WTC11 (cell line): ENCODE data around the gene IFITM10. TPM values are rescaled to one million over a fixed set of nuclear protein-coding genes. Genes with fewer than 3 reads are reported as not detected.

ENCODE experiments used
- ATAC-seq: fragments of 200-7000 bp; cut with Tn5 transposase; 2 replicates; pipeline ENCODE4 v1.10.0; 2021; ENCODE audit warnings: mild to moderate bottlenecking, moderate library complexity
- CTCF ChIA-PET: fragments of 300-600 bp; sonication (Branson Sonifier 250); formaldehyde crosslinking; loops from one replicate; lab custom pipeline; 2021; ENCODE audit warnings: antibody characterized with exemption; lab: Charles Lee
- POLR2A ChIA-PET: fragments of 350-600 bp; sonication (Branson Sonifier 250); formaldehyde crosslinking; loops from one replicate; lab custom pipeline; 2021; ENCODE audit warnings: antibody characterized with exemption; lab: Charles Lee
- DNase-seq: peaks from one replicate; pipeline ENCODE4 v3.0.0; 2021; ENCODE audit warnings: low spot score
- H3K27ac Mint-ChIP-seq: 2 replicates; pipeline ENCODE4 v1.8.0; 2021; ENCODE audit warnings: mixed read lengths
- H3K27me3 Mint-ChIP-seq: 2 replicates; pipeline ENCODE4 v1.8.0; 2021; ENCODE audit warnings: low read depth, mild to moderate bottlenecking, moderate library complexity, mixed read lengths
- H3K36me3 Mint-ChIP-seq: 2 replicates; pipeline ENCODE4 v1.8.0; 2021; ENCODE audit warnings: mixed read lengths
- H3K4me1 Mint-ChIP-seq: 2 replicates; pipeline ENCODE4 v1.8.0; 2022; ENCODE audit warnings: mixed read lengths
- H3K4me3 Mint-ChIP-seq: 2 replicates; pipeline ENCODE4 v1.8.0; 2021; ENCODE audit warnings: mild to moderate bottlenecking, moderate library complexity, mixed read lengths
- H3K9me3 Mint-ChIP-seq: 2 replicates; pipeline ENCODE4 v1.8.0; 2021; ENCODE audit warnings: mixed read lengths
- FOXP4 ChIP-seq: sonication (generic); formaldehyde crosslinking; IDR thresholded peaks from 2 replicates; pipeline ENCODE4 v1.8.0; 2022; ENCODE audit warnings: mild to moderate bottlenecking, missing genetic modification reagents
- RELA ChIP-seq: sonication (generic); formaldehyde crosslinking; IDR thresholded peaks from 2 replicates; pipeline ENCODE4 v1.8.1; 2022; ENCODE audit warnings: missing genetic modification reagents, mild to moderate bottlenecking, borderline replicate concordance
- ZNF219 ChIP-seq: sonication (generic); formaldehyde crosslinking; IDR thresholded peaks from 2 replicates; pipeline ENCODE4 v1.8.0; 2023; ENCODE audit warnings: missing genetic modification reagents, mild to moderate bottlenecking, borderline replicate concordance
- ZNF281 ChIP-seq: sonication (generic); formaldehyde crosslinking; IDR thresholded peaks from 2 replicates; pipeline ENCODE4 v1.8.0; 2023; ENCODE audit warnings: mild to moderate bottlenecking, missing genetic modification reagents
- ZNF671 ChIP-seq: fragments of 250-450 bp; sonication (Bioruptor Pico); IDR thresholded peaks from 2 replicates; pipeline ENCODE4 v1.8.0; 2021; ENCODE audit warnings: mild to moderate bottlenecking
- total RNA-seq: library from RNA; stranded (reverse); gene quantifications from 3 replicates; pipeline ENCODE4 v1.2.3, GENCODE V29; 2021
- TF ChIP-seq, protein P1 (sequence below): sonication (generic); formaldehyde crosslinking; IDR thresholded peaks from 2 replicates; pipeline ENCODE4 v1.8.1; 2023; ENCODE audit warnings: mild to moderate bottlenecking, moderate library complexity, missing genetic modification reagents
- TF ChIP-seq, protein P2 (sequence below): fragments of 250-450 bp; sonication (Bioruptor Pico); IDR thresholded peaks from 2 replicates; pipeline ENCODE4 v1.9.0; 2021; ENCODE audit warnings: mild to moderate bottlenecking
- TF ChIP-seq, protein P3 (sequence below): sonication (generic); formaldehyde crosslinking; IDR thresholded peaks from 2 replicates; pipeline ENCODE4 v1.8.1; 2022; ENCODE audit warnings: mild to moderate bottlenecking, moderate library complexity, missing genetic modification reagents
- TF ChIP-seq, protein P4 (sequence below): sonication (generic); formaldehyde crosslinking; IDR thresholded peaks from 2 replicates; pipeline ENCODE4 v1.8.1; 2023; ENCODE audit warnings: mild to moderate bottlenecking, missing genetic modification reagents
- TF ChIP-seq, protein P5 (sequence below): sonication (generic); formaldehyde crosslinking; IDR thresholded peaks from 2 replicates; pipeline ENCODE4 v1.8.1; 2023; ENCODE audit warnings: mild to moderate bottlenecking, missing genetic modification reagents, moderate library complexity

IFITM10 gene
- total RNA-seq, 1 experiment from 2014 or later = 1.7 TPM

DNA sequence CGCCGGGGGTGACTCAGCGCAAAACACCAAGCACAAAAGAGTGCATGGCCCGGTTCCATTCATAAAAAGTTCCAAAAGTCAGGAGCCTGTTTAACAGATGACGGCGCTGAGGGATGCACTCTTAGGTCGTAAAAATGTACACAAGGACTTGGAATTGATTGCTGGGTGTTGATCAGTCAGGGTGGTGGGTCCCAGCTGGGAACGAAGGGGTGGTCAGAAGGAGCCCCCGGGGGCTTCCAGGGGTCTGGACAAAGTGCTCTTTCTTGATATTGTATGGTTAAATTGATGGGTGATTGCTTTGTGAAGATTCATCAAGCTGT, 20.7 kb downstream of the IFITM10 start:
- POLR2A ChIA-PET = no interaction called here
- no peak overlapping the region for H3K27ac Mint-ChIP-seq

DNA sequence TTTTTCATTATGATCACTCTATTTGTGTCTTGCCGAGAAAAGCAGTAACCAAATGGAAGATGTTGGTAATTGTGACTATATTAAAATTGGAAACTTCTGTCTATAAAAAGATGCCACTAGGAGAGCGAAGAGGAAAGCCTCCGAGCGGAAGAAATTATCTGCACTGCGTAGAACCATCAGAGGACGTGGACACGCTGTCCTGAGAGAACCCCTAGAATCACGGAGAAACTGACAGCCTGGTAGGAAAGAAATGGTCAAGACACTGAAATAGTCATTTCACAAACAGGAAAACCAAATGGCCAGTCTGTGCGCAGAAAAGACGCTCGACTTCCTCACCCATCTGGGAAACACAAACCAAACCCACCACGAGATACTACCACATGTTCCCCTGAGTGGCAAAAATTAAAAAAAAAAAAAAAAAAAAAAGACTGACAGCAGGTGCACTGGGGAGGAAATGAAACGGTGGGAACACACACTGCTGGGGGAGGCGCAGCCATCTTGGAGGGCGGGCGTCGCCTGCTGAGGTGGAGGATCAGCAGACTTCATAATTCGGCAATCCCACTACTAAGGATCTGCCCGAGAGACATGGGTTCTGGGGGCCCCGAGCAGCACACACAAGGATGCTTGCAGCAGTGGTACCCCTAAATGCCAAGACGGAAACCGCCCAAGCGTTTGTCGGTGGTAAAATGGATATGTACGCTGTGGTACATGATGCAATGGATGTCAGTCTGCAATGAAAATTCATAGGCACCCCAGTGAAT, 21.3 kb downstream of the IFITM10 start:
- Mint-ChIP-seq H3K27ac (no peak overlapping the region), H3K4me3 (no peak overlapping the region), H3K27me3 (peaks cover 39% of the 10 kb centered on the region), H3K9me3 (peaks cover 13% of the 10 kb centered on the region), H3K36me3 (no peaks in the 10 kb centered on the region), H3K4me1 (no peaks in the 10 kb centered on the region)
- CTCF ChIA-PET = interaction anchor here (1.3 kb wide), 1 partner anchor 35 kb away, joined by 3 read pairs; no protein-coding TSS in a partner anchor
- POLR2A ChIA-PET = no interaction called here
- ATAC-seq (no peak), DNase-seq (no peak)
- TF ChIP-seq, protein P1, sequence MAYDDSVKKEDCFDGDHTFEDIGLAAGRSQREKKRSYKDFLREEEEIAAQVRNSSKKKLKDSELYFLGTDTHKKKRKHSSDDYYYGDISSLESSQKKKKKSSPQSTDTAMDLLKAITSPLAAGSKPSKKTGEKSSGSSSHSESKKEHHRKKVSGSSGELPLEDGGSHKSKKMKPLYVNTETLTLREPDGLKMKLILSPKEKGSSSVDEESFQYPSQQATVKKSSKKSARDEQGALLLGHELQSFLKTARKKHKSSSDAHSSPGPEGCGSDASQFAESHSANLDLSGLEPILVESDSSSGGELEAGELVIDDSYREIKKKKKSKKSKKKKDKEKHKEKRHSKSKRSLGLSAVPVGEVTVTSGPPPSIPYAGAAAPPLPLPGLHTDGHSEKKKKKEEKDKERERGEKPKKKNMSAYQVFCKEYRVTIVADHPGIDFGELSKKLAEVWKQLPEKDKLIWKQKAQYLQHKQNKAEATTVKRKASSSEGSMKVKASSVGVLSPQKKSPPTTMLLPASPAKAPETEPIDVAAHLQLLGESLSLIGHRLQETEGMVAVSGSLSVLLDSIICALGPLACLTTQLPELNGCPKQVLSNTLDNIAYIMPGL = no peak
- TF ChIP-seq, protein P2, sequence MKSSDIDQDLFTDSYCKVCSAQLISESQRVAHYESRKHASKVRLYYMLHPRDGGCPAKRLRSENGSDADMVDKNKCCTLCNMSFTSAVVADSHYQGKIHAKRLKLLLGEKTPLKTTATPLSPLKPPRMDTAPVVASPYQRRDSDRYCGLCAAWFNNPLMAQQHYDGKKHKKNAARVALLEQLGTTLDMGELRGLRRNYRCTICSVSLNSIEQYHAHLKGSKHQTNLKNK = no peak
- no peak for TF ChIP-seq RELA
- no peak for TF ChIP-seq ZNF281 (CRISPR knock-in tag)
- no peak for TF ChIP-seq ZNF219
- no peak for TF ChIP-seq FOXP4 (CRISPR knock-in tag)
- TF ChIP-seq, protein P3, sequence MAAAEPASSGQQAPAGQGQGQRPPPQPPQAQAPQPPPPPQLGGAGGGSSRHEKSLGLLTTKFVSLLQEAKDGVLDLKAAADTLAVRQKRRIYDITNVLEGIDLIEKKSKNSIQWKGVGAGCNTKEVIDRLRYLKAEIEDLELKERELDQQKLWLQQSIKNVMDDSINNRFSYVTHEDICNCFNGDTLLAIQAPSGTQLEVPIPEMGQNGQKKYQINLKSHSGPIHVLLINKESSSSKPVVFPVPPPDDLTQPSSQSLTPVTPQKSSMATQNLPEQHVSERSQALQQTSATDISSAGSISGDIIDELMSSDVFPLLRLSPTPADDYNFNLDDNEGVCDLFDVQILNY (CRISPR knock-in tag) = no peak
- TF ChIP-seq ZNF671 (CRISPR knock-in tag) = no peak

More for the DNA sequence above, 20.7 kb downstream of the IFITM10 start:
- DNase-seq = no peak
- H3K36me3 Mint-ChIP-seq = no peaks in the 10 kb centered on the region
- H3K4me1 Mint-ChIP-seq = no peaks in the 10 kb centered on the region
- TF ChIP-seq ZNF671 (CRISPR knock-in tag) = no peak
- TF ChIP-seq, protein P4, sequence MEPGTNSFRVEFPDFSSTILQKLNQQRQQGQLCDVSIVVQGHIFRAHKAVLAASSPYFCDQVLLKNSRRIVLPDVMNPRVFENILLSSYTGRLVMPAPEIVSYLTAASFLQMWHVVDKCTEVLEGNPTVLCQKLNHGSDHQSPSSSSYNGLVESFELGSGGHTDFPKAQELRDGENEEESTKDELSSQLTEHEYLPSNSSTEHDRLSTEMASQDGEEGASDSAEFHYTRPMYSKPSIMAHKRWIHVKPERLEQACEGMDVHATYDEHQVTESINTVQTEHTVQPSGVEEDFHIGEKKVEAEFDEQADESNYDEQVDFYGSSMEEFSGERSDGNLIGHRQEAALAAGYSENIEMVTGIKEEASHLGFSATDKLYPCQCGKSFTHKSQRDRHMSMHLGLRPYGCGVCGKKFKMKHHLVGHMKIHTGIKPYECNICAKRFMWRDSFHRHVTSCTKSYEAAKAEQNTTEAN (CRISPR knock-in tag) = no peak
- no peak for TF ChIP-seq ZNF219
- TF ChIP-seq, protein P5, sequence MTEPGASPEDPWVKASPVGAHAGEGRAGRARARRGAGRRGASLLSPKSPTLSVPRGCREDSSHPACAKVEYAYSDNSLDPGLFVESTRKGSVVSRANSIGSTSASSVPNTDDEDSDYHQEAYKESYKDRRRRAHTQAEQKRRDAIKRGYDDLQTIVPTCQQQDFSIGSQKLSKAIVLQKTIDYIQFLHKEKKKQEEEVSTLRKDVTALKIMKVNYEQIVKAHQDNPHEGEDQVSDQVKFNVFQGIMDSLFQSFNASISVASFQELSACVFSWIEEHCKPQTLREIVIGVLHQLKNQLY = no peak
- TF ChIP-seq, all 79 proteins: peak for 0
- no peak for ATAC-seq
- H3K27me3 Mint-ChIP-seq = peaks cover 42% of the 10 kb centered on the region
- CTCF ChIA-PET = interaction anchor here (1.4 kb wide), 1 partner anchor 77 kb away, joined by 5 read pairs; no protein-coding TSS in a partner anchor
- peaks cover 13% of the 10 kb centered on the region for H3K9me3 Mint-ChIP-seq
- no peak overlapping the region for H3K4me3 Mint-ChIP-seq
